ENCODE results near the gene EPHB1.
"Not testable (repeated sequence)": the region's sequence is repeated elsewhere in the genome, so short reads cannot be mapped to it uniquely, and the experiment has no call there.

Gene EPHB1

DNA sequence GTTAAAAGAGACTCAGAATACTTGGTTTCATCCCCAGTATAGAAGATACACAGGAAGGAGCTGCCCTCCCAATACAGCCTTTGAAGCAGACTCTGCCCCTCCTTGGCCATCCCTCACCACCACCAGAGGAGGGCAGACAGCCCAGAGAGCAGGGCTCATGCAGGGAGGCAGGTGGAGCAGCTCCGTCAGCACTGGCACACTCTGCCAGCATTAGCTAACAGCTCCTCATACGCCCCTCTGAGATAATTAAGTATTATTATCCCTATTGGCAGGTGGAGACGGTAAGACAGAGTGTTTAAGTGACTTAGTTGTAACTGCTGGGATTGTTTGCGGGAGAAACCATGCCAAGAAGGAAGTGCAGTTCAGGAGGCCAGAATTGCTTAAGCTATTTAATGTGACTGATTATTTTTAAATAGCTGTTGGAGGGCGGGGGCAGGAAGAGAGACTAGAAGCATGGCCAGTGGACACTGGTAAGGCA, 434.0 kb downstream of the EPHB1 start:
- peak; percentile 17 to 73 (median 42) for DNase-seq

DNA sequence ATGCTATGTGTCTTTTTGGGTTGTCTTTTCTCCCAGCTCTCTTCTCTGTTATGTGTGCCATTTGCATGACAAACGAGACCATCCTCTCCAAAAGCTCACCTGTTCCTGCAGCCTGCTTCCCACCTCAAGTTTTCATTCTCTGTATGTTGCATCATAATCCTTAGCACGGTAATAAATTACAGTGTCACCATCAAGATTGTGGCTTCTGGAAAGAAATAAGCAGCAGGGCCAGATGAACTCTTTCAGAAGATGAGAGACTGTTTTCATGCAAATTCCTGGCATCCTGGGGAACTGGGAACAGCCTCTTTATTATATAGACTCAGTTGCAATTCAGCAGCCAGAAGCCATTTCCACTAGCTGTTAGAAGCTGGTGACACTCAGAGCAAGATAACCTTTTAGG, 436.7 kb downstream of the EPHB1 start:
- DNase-seq = no peak

DNA sequence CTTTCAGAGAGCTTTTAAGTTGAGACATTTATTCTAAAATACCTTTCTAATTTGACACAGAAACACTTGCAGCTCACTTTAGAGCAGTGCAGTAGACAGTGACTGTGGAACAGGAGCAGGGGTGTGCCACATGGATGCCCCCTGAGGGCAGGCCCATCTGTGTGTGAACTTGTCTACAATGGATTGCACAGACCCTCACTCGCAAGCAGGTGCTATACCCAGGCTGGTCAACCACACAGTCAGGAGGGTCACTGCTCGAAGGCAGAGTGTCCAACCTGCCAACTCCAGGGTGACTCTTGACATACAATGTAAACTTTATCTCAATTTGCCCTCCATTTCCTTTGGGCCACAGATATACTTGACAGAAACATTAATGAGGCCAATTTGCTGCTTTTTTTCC, 437.2 kb downstream of the EPHB1 start:
- DNase-seq = no peak

DNA sequence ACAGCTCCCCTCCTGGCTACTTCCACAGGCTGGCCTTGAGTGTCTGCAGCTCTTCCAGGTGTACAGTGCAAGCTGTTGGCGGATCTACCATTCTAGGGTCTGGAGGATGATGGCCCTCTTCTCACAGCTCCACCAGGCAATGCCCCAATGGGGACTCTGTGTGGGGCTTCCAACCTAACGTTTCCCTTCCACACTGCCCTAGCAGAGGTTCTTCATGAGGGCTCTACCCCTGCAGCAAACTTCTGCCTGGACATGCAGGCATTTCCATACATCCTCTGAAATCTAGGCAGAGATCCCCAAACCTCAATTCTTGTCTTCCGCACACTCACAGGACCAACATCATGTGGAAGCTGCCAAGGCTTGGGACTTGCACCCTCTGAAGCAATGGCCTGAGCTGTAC, 438.4 kb downstream of the EPHB1 start:
- not testable (repeated sequence) for DNase-seq

DNA sequence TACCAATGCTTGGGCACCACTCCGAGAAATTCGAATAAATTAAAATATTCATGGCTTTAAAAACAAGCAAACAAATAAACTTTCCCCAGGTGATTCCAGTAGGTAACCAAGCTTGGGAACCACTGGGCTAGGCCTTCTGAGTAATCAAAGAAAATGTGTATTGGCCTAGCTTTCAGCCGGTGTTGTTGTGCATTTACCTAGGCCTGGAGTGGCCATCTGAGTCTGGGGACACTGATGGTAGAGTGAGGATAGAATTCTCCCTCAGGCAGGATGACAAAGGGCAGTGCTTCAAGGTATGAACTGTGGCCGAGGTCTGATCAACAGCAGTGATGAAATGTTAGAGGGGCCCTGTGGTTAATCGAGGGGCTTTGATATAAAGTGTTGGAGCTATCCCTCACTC, 440.5 kb downstream of the EPHB1 start:
- no peak for DNase-seq

DNA sequence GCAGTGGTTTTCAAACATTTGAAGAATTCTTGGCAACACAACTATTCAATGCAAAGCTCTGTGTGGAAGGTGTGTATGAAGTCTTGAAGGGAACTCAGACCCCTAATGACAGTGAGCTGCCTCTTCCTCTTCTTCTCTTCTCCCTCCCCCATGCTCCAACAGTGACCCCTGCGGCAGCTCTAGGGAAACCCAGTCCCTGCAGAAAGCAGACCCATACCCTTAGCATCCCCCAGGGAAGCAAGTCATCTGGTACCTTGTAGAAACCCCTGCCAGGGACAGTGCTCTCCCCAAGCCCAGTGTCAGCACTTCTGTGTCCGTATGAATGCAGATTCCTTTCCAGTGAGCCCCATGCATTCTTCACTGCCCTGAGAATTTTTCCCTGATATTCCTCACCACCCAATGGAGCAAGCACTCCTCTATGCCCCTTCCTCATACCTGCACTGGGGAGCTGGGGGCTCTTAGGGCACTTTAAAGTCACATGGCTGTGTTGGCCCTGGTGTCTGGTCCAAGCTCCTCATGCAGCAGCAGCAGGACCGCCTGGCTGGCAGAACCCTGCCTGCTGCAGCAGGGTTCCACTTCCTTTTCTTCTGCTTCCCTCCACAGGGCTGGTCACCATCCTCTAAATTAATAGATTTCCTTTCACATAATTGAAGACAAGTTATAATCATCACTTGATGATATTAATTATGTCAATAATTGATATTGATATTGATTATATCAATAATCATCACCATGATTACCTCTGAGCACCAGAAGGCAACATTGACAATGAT, 442.5 kb downstream of the EPHB1 start:
- peak in 3 of 4 experiments; percentile 26 to 52 (median 36) for DNase-seq

DNA sequence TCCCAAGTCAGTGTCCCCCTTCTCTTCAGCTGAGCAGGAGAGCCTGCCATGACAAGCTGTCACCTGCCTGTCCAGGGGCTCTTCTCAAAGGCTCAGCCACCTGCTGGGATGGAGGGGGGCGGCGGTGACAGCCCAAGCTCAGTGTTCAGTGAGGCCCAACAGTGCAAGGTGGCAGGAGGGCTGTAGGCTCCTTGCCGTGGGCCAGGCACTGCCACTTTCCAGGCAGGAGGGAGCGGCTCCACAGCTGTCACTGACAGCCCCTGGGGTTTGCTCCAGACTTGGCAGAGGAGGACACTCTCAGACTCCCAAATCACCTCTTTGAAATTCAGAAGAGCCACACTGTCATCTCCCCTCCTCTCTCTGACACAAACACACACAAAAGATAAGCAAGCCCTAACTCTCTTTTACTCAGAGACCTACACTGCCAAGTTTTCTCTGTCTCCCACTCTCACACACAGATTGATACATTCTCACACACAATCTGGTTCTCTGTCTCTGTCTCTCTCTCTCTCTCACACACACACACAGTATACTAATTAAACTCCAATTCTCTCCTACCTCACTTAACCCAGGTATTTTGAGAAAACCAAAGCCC, 443.3 kb downstream of the EPHB1 start:
- DNase-seq = no peak

DNA sequence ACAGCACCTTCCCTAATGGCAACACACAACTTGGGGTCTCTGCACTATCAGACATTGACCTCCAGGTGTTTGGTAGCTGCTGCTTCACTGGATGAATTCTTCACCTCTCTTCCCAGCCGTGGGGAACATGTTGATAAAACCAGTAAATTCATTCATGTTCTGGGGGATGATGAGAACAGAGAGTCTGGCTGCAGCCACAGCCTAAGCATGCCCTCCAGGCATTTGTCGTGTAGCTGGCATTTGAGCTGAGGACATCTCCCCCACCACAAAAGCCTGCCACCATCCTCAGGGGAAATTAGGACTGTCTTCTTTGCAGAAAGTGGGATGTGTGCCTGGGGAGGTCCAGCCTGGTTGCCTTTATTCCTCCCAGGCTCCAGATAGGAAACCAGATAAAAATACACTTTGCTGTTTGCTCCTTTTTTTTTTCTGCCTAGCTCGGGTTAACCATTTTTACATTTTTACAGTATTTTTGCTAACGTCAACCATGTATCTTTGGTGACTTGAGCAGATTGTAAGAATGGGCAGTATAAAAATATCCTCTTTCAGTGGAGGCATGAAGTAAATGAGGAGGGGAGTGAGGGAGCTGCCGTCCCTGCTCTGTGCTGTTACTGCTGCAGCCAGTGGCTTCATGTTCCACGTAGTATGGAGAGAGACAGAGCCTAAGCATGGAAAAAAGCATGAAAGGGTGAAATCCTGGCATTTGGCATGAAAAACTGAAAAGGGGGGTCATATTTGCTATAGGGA, 444.0 kb downstream of the EPHB1 start:
- DNase-seq = no peak

DNA sequence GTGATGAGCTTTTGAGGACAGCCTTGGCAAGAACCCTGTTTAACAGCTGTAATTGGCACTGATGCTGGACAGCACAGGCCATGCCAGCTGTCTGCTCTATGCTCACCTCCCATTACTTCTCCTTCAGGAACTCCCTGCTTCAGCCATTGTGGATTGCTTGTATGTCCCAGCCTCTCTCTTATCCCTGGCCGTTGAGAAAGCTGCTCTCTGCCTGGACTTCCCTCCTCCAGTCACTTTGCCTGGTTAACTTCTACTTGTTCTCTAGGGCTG, 444.5 kb downstream of the EPHB1 start:
- no peak for DNase-seq

DNA sequence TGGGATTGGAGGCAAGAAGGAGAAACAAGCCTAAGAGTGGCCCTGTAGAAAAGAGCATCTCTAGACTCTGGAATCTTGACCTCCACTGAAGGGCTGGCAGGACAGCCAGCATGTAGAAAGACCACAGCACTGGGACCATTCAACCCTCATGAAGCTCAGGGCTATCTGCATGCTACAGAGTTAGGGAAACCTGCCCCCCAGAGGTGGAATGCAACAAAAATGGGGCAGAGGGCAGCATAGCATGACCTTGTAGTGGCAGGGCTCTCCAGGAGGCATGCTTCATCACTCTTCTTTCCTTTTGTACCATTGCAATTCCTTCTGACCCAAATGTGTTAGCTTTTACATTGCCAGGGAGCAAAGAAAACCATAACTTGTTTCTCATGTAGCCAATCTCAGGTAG, 445.4 kb downstream of the EPHB1 start:
- DNase-seq = peak in 2 of 4 experiments; percentile 35 to 37

DNA sequence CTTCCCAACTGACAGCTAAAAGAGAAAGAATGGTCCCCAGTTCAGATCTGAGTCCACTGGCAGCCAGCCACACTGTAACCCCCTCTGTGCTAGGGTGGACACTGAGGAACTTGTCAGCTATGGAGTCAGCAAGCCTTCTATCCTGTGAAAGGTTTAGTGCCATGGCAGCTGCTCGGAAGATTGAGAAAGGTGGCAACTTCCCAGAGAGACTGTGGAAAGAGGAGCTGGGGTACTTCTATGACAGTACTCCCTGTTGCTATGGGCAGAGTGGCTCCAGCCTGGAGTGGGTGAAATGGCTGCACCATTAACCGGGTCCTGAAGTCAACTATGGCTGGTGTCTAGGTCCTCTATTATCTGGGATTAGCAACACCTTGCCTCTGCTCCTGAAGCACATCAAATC, 447.2 kb downstream of the EPHB1 start:
- no peak for DNase-seq

DNA sequence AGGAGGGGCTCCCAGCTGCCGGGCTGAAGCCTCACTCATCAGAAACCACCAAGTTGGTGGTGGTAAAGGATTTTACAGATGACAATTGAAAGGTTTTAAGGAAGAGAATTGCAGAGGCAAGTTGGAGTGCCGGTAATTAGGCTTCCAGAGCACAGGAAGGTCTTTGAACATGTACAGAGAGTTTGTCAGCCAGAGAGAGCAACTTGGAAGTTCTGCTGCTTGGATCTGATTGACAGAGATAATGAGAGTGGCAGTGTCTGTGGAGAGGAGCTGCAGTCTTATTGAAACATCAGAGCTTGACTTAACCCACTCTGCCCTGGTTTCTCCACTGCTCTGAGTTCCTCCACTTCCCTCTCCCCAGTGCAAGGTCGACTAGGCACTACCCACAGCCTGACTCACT, 448.6 kb downstream of the EPHB1 start:
- peak in 1 of 4 experiments; percentile 14 for DNase-seq

DNA sequence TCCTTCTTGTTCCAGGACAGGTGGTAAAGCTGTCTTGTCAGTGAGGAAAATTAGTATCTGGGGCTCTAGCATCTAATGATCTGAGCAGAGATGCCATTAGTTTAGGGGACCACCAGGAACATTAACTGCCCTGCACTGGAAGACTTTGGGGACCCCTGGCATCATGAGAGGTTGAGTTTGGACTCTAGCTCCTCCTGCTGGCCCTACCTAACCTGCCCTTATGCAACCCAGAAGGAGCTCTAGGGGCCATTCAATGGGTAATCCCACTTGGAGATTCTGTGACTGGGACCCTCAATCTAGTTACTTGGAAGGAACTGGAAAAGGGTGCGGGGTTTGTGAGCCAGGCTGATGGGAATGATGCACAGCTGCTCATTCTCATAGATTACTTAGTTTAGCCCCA, 451.0 kb downstream of the EPHB1 start:
- peak in 2 of 4 experiments; percentile 16 to 21 for DNase-seq

DNA sequence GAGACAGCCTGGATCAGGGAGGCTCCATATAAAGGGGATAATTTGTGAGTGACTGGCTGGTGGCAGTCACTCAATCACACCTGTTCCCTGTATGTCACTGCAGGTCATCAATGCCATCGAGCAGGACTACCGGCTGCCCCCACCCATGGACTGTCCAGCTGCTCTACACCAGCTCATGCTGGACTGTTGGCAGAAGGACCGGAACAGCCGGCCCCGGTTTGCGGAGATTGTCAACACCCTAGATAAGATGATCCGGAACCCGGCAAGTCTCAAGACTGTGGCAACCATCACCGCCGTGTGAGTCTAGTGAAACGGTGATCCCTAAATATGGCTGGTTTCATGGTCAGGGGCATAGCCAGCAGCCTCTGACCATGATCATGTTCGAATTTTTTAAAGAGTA, 453.2 kb downstream of the EPHB1 start:
- DNase-seq = no peak

DNA sequence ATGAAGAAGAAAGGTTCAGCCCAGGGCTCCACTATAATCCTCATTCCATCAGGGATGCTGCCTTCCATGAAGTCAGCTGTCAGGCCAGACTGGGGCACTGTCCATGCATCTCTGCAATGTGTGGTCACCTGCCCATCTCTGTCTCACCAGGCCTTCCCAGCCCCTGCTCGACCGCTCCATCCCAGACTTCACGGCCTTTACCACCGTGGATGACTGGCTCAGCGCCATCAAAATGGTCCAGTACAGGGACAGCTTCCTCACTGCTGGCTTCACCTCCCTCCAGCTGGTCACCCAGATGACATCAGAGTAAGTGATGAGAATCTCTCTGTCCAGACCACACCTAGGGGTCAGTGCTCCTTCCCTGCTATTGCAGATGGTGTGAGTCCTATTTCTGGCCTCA, 454.1 kb downstream of the EPHB1 start:
- DNase-seq = no peak

DNA sequence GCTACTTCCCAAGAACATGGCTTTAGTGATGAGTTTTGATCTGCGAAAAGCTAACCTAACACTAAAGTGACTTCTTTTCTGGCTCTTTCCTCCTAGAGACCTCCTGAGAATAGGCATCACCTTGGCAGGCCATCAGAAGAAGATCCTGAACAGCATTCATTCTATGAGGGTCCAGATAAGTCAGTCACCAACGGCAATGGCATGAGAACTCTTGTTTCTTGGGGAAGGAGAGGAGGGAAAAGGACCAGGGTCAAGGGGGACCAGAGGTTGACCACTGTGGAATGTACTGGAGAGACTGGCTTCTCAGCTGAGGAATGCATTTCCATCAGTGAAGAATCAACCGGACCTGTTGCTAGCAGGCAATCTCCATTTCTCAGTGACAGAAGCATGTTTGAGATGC, 463.9 kb downstream of the EPHB1 start:
- no peak for DNase-seq

DNA sequence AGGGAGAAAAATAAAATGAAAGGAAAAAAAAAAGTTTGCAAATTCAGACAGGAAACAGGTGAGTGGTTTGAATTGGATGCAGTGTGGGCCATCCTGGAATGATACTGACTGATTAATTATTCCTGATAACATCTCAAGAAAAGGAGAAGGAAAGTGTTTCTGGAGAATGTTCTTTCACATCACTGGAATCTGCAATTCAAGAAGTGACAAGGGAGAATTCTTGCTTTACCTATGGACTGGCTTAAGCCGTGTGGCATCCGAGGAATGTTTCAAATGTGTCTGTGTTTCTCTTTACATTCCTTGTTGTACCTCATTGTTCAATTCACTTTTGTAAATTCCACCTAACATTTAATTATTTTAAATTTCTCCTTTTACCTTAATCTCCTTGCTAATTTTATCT, 465.0 kb downstream of the EPHB1 start:
- DNase-seq = no peak

DNA sequence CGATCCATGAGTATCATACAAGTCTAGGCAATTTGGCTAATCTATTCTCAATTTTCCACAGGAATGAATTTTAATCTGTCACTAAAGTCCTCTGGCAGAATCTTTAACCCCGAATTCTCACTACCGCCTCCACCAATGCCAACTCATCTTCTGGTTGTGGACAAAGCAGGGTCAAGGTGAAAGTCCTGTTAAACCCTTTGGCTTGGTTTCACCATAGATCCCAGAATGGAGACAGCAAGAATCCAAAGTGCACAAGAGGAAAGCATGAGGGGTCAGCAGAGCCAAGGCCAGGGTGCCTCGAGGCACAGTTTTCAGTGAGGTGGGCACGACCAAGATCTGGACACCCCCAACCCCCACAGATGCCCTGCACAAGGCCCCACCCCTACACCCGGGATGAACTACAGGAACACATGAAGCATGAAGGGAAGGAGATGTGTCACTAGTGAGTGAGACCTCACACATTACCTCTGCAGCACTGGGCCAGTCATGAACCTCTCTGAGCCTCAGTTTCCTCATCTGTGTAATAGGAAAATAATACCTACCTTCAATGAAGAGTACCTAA, 466.2 kb downstream of the EPHB1 start:
- DNase-seq = no peak

DNA sequence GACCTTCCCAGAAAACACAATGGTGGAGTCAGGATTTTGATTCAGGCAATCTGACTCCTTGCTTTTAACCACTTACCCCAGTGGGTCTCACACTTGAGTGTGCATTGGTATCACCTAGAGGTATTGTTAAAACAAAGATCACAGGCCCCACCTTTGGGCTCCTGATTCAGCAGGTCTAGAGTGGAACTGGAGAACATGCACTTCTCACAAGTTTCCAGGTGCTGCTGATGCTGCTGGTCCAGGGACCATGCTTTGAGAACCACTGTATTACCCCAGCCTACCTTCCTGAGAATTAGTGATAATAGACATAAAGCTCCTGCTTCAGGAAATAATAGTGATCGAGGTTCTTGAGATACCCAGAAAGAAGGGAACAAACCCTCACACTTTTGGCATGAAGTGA, 466.9 kb downstream of the EPHB1 start:
- DNase-seq = no peak

DNA sequence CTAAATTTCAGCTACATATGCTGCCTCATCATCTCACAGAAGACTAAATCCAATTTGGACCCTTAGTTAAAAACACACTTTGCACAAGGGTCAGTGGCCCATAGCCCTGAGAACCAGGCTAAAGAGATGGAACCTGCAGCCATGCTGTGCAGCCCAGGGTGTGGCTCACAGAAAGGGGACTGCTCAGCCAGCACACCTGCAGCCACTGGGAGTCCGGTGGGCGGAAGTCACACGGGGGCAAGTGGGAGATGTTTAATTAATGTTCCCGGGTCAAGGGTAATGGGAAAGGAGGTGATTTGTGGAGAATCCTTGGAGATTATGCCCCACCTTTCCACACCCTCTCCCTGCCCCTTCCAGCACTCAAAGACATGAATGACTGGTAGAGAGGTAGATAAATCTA, 467.4 kb downstream of the EPHB1 start:
- no peak for DNase-seq

DNA sequence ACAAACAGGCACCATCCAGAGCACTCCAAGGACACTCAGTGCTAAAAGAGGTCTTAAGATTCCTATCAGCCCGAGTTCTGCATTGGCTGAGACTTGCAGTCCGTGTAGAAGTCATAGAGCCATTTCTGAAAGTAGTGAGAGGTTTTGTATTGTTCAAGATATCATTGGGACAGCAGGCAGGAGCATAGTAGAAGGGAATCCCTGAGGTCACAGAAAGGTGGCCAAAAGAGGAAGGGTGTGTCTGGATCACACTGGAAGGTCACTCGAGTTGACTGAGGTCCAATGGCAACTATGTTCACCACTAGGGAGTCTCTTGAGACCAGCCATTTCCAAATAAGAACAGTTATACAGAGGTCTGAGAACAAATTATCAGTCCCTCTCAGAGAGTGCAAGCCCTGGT, 468.3 kb downstream of the EPHB1 start:
- DNase-seq = no peak

DNA sequence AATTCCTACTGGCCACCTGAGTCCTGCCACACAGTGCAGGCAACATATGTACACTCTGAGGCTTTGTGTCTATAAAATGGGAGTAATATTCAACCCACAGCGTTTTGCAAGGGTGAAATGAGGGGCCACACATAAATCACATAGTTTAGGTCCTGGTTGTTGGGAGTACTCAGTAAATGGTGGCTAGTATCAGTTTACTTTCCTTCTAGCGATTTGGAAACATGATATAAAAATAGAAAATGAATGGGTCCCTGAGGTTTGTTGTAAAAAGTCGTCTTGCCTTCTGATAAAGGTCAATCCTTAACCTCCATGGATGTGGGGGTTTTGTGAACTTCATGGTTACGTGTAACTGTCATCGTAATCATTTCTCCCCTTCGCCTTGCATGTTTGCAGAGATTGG, 472.4 kb downstream of the EPHB1 start:
- DNase-seq = no peak

DNA sequence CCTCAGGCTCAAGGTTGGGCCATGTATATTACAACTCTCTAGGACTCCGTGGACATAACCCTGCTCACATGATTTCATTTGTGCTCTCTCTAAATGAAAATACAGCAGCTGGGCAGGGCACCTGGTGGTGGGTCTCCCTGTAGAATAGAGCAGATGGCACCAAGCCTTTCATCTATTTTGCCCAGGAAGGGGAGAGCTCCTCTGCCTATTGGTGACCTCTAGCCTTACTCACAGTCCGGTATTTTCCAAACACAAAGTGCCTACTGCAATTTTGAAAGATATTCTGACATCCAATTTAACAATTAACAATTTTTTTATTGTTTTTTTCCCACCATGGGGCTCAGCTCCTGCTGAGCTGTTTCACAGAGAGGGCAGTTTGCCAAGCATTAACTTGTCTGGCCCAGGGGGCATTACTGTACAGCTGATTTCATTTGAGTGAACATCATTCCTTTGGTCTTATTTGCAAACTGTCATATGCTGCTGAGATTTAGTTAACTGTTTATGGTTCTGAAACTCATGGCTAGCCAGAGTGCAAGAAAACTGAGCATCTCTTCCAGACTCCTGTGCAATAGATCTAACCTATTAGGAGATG, 474.0 kb downstream of the EPHB1 start:
- no peak for DNase-seq

All from suppressor macrophage (primary cell).